K562 (cell line): ENCODE measurements around the gene JUND. TPM values are rescaled to one million over a fixed set of nuclear protein-coding genes. Genes with fewer than 3 reads are reported as not detected.

Experiments
- ATF2 ChIP-seq: sonication (generic); formaldehyde crosslinking; IDR thresholded peaks from 2 replicates; pipeline ENCODE4 v1.8.1; 2022; ENCODE audit warnings: missing genetic modification reagents
- FIP1L1 ChIP-seq: fragments of 200-400 bp; formaldehyde crosslinking; IDR thresholded peaks from 2 replicates; pipeline ENCODE4 v1.6.1; 2018; ENCODE audit warnings: mild to moderate bottlenecking, low read depth, low read length; ENCODE audit not compliant: poor library complexity, severe bottlenecking
- HNRNPL ChIP-seq: fragments of 200-400 bp; formaldehyde crosslinking; IDR thresholded peaks from 2 replicates; pipeline ENCODE4 v1.6.1; 2017; ENCODE audit warnings: low read depth, mild to moderate bottlenecking, low read length
- KLF13 ChIP-seq: fragments of 450-650 bp; IDR thresholded peaks from 2 replicates; pipeline ENCODE4 v1.6.1; 2016; ENCODE audit warnings: missing genetic modification characterization, low read depth, mild to moderate bottlenecking, missing compliant biosample characterization, moderate library complexity, borderline replicate concordance
- L3MBTL2 ChIP-seq: fragments of 450-650 bp; IDR thresholded peaks from 2 replicates; pipeline ENCODE4 v1.6.1; 2016; ENCODE audit warnings: mild to moderate bottlenecking, moderate library complexity
- MYBL2 ChIP-seq, 2 experiments: fragments of 450-650 bp in 1 of 2; sonication (generic) in 1 of 2; formaldehyde crosslinking in 1 of 2; IDR thresholded peaks; 2 replicates each; pipeline versions ENCODE4 v1.6.1 to v1.8.1; 2017 to 2022; ENCODE audit warnings: borderline replicate concordance in 1 of 2, inconsistent platforms in 1 of 2, low read depth in 1 of 2, mild to moderate bottlenecking in 1 of 2, missing genetic modification reagents in 1 of 2, moderate library complexity in 1 of 2
- NCOA6 ChIP-seq: fragments of 450-650 bp; IDR thresholded peaks from 2 replicates; pipeline ENCODE4 v1.6.1; 2017; ENCODE audit warnings: mild to moderate bottlenecking
- RREB1 ChIP-seq: fragments of 250-450 bp; sonication (Bioruptor Pico); IDR thresholded peaks from 2 replicates; pipeline ENCODE4 v1.4.0; 2020
- SNAPC5 ChIP-seq: fragments of 250-450 bp; sonication (Bioruptor Pico); IDR thresholded peaks from 2 replicates; pipeline ENCODE4 v1.8.0; 2021; ENCODE audit warnings: moderate library complexity, mild to moderate bottlenecking, inconsistent platforms
- STAT5A ChIP-seq: IDR thresholded peaks from 2 replicates; pipeline ENCODE4 v1.6.1; 2012; ENCODE audit warnings: low read length, inconsistent platforms, borderline replicate concordance
- TBL1XR1 ChIP-seq, 2 experiments: IDR thresholded peaks; 2 replicates each; pipeline ENCODE4 v1.6.1; 2012; ENCODE audit warnings: improper control_type of control experiment in 2 of 2, low read length in 2 of 2, mild to moderate bottlenecking in 1 of 2
- ZBED1 ChIP-seq: IDR thresholded peaks from 2 replicates; pipeline ENCODE4 v1.6.1; 2014
- ZNF140 ChIP-seq: fragments of 250-450 bp; sonication (Bioruptor Pico); IDR thresholded peaks from 2 replicates; pipeline ENCODE4 v1.8.0; 2021; ENCODE audit warnings: moderate library complexity, mild to moderate bottlenecking, inconsistent platforms
- ZNF324 ChIP-seq: fragments of 250-450 bp; sonication (Bioruptor Pico); IDR thresholded peaks from 2 replicates; pipeline ENCODE4 v1.4.0; 2020; ENCODE audit warnings: mild to moderate bottlenecking
- ZNF766 ChIP-seq: fragments of 200-800 bp; sonication (Bioruptor generic); conservative IDR thresholded peaks from 2 replicates; pipeline ENCODE4 v1.6.1; 2016; ENCODE audit warnings: missing genetic modification characterization, missing compliant biosample characterization
- polyA plus RNA-seq, 8 experiments: library from polyadenylated mRNA; depleted of rRNA in 4 of 8; stranded (reverse) in 5 of 8; unstranded in 3 of 8; fragments of >200 nt; fragmentation: Nextera tagmentation in 2 of 8; fragmentation: Illumina TruSeq in 1 of 8; extraction: Ambion mirVana in 2 of 8; extraction: Trizol in 1 of 8; gene quantifications; 2 replicates each; pipeline versions ENCODE4 v1.2.1 to v1.2.3, GENCODE V29; 2011 to 2014; ENCODE audit warnings: inconsistent platforms in 1 of 8, missing spikeins in 1 of 8
- total RNA-seq, 7 experiments: library from RNA; depleted of rRNA in 6 of 7; stranded (reverse); fragments of >200 nt in 6 of 7; fragmentation: Illumina TruSeq in 2 of 7; extraction: Trizol in 2 of 7; gene quantifications; 2 replicates each; pipeline versions ENCODE4 v1.2.1 to v1.2.3, GENCODE V29; 2011 to 2021; ENCODE audit warnings: low replicate concordance in 1 of 7
- TF ChIP-seq, protein P1 (sequence below): fragments of 200-800 bp; sonication (Bioruptor generic); IDR thresholded peaks from 2 replicates; pipeline ENCODE4 v1.6.1; 2017; ENCODE audit warnings: missing genetic modification characterization, missing compliant biosample characterization
- TF ChIP-seq, protein P2 (sequence below): fragments of 450-650 bp; IDR thresholded peaks from 2 replicates; pipeline ENCODE4 v1.6.1; 2016; ENCODE audit warnings: borderline replicate concordance

JUND gene
- total and polyA plus RNA-seq, 9 of the 15 experiments (the other 6 are each of a cell fraction or from before 2014, with no cell fraction given): 6.4 to 286 (median 42.3) TPM

- TF ChIP-seq L3MBTL2 (no peak), ZNF766 (peak; percentile 91), HNRNPL (no peak), SNAPC5 (CRISPR knock-in tag) (no peak), TBL1XR1 (IDR thresholded peaks at IDR 0.05; ENCODE audit: low read length in 2 of 2) (no peak), ZNF324 (CRISPR knock-in tag) (no peak), ZNF140 (CRISPR knock-in tag) (no peak), KLF13 (tag) (no peak), FIP1L1 (no peak), MYBL2 (IDR thresholded peaks at IDR 0.05; ENCODE audit: low read depth) (no peak), MYBL2 (CRISPR knock-in tag; IDR thresholded peaks at IDR 0.05; ENCODE audit: borderline replicate concordance) (no peak), ATF2 (CRISPR knock-in tag) (peak; percentile 71; the same call in 1 of the 2 replicates), ZBED1 (no peak), NCOA6 (peak; percentile 86), STAT5A (0 out of 2 replicates have a peak, but pooled peaks have one; percentile 7), RREB1 (CRISPR knock-in tag) (no peak)
- TF ChIP-seq, protein P1, sequence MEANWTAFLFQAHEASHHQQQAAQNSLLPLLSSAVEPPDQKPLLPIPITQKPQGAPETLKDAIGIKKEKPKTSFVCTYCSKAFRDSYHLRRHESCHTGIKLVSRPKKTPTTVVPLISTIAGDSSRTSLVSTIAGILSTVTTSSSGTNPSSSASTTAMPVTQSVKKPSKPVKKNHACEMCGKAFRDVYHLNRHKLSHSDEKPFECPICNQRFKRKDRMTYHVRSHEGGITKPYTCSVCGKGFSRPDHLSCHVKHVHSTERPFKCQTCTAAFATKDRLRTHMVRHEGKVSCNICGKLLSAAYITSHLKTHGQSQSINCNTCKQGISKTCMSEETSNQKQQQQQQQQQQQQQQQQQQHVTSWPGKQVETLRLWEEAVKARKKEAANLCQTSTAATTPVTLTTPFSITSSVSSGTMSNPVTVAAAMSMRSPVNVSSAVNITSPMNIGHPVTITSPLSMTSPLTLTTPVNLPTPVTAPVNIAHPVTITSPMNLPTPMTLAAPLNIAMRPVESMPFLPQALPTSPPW (CRISPR knock-in tag): peak; percentile 54
- TF ChIP-seq, protein P2, sequence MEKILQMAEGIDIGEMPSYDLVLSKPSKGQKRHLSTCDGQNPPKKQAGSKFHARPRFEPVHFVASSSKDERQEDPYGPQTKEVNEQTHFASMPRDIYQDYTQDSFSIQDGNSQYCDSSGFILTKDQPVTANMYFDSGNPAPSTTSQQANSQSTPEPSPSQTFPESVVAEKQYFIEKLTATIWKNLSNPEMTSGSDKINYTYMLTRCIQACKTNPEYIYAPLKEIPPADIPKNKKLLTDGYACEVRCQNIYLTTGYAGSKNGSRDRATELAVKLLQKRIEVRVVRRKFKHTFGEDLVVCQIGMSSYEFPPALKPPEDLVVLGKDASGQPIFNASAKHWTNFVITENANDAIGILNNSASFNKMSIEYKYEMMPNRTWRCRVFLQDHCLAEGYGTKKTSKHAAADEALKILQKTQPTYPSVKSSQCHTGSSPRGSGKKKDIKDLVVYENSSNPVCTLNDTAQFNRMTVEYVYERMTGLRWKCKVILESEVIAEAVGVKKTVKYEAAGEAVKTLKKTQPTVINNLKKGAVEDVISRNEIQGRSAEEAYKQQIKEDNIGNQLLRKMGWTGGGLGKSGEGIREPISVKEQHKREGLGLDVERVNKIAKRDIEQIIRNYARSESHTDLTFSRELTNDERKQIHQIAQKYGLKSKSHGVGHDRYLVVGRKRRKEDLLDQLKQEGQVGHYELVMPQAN: peak; percentile 89
These were observed 48.1 kb downstream of the JUND start (continued) for GRCh38 chr19:18233224-18233825.
